Measurements from ENCODE around the gene ICE1.

- TF ChIP-seq EZH2 (IDR thresholded peaks at IDR 0.05; ENCODE audit: low read depth): no peak
- TF ChIP-seq CTCF (conservative IDR thresholded peaks at IDR 0.05): no peak
Observed at GRCh38 chr5:5381310-5381913, 41.1 kb upstream of the ICE1 start.
